K562 (cell line): ENCODE results near the gene FOXK2. TPM values are rescaled to one million over a fixed set of nuclear protein-coding genes. Genes with fewer than 3 reads are reported as not detected.
A peak's percentile ranks its signal among the peaks of the same experiment; 100 is the strongest.

Experiments
- ATAC-seq: fragments of 200-7000 bp; cut with Tn5 transposase; 3 replicates; pipeline ENCODE4 v1.9.1; 2020; ENCODE audit warnings: moderate library complexity
- BruUV-seq: library from RNA; stranded (reverse); fragments of 400-500 nt; replicated peaks from 2 replicates; lab custom pipeline; 2021; lab: Mats Ljungman, UMichigan
- CTCF ChIA-PET: fragments of 300-600 bp; formaldehyde crosslinking; extraction: SDS; loops from one replicate; lab custom pipeline; 2021; ENCODE audit warnings: low intra/inter-chr PET ratio; lab: Yijun Ruan, JAX
- POLR2A ChIA-PET: fragments of 300-600, 350-650 bp; sonication (Branson Sonifier 250); formaldehyde crosslinking; extraction: SDS; loops from one replicate; lab custom pipeline; 2021; ENCODE audit warnings: antibody characterized with exemption, inconsistent platforms; lab: Yijun Ruan, JAX
- DNase-seq, 4 experiments: peaks; one replicate each; pipeline versions ENCODE4 v3.0.0 to v3.0.0-alpha.2; 2011 to 2018; ENCODE audit warnings: low spot score in 3 of 4, mixed read lengths in 3 of 4; ENCODE audit errors: extremely low read depth in 1 of 4
- FAIRE-seq: peaks from 2 replicates; lab custom pipeline; 2011; peaks lifted over from hg19 to GRCh38; lab: Jason Lieb, UNC
- H2AFZ ChIP-seq: 2 replicates; pipeline ENCODE4 v1.6.0; 2011; ENCODE audit warnings: low read depth, low read length, control low read depth, inconsistent platforms
- H3K27ac ChIP-seq: fragments of 200-600 bp; 3 replicates; pipeline ENCODE4 v1.8.0; 2011; ENCODE audit warnings: low read depth, mild to moderate bottlenecking, control low read depth, inconsistent platforms, low read length, moderate library complexity, mixed read lengths; ENCODE audit errors: extremely low read depth
- H3K27me3 ChIP-seq, 2 experiments: fragments of 300-600 bp in 1 of 2; 2 replicates in 1 of 2; 3 replicates in 1 of 2; pipeline versions ENCODE4 v1.6.0 to v1.8.0; 2011; ENCODE audit warnings: inconsistent platforms in 2 of 2, low read length in 2 of 2, mild to moderate bottlenecking in 1 of 2, mixed read lengths in 1 of 2, moderate library complexity in 1 of 2; ENCODE audit not compliant: control insufficient read depth in 2 of 2, insufficient read depth in 2 of 2
- H3K36me3 ChIP-seq: fragments of 300-600 bp; 3 replicates; pipeline ENCODE4 v1.8.0; 2011; ENCODE audit warnings: mild to moderate bottlenecking, low read length, inconsistent platforms; ENCODE audit not compliant: control insufficient read depth, insufficient read depth
- H3K4me1 ChIP-seq, 2 experiments: fragments of 200-600 bp in 1 of 2; replicated peaks in 1 of 2; 2 replicates in 1 of 2; 3 replicates in 1 of 2; pipeline versions ENCODE4 v1.5.1 to v1.8.0; 2011; ENCODE audit warnings: inconsistent platforms in 2 of 2, low read length in 2 of 2, mild to moderate bottlenecking in 1 of 2, mixed read lengths in 1 of 2, moderate library complexity in 1 of 2; ENCODE audit not compliant: control insufficient read depth in 2 of 2, insufficient read depth in 2 of 2
- H3K4me2 ChIP-seq: 2 replicates; pipeline ENCODE4 v1.6.1; 2011; ENCODE audit warnings: low read length, control low read depth, inconsistent platforms, mixed read lengths; ENCODE audit not compliant: insufficient read depth
- H3K4me3 ChIP-seq: fragments of 200-600 bp; sonication (generic), shearing (Covaris generic); 2 replicates; pipeline ENCODE4 v1.5.1; 2016; ENCODE audit warnings: control low read depth, inconsistent platforms
- H3K79me2 ChIP-seq: fragments of 200-600 bp; 3 replicates; pipeline ENCODE4 v1.8.0; 2011; ENCODE audit warnings: low read length, inconsistent platforms; ENCODE audit not compliant: control insufficient read depth, insufficient read depth
- H3K9ac ChIP-seq, 2 experiments: 2 replicates each; pipeline versions ENCODE4 v1.6.0 to v1.6.1; 2011; ENCODE audit warnings: low read depth in 2 of 2, low read length in 2 of 2, control low read depth in 1 of 2, inconsistent platforms in 1 of 2, mild to moderate bottlenecking in 1 of 2, mixed read lengths in 1 of 2; ENCODE audit not compliant: insufficient read depth in 1 of 2
- H3K9me1 ChIP-seq: one replicate; pipeline ENCODE4 v1.6.0; 2011; ENCODE audit warnings: inconsistent platforms, mild to moderate bottlenecking, low read length, moderate library complexity; ENCODE audit not compliant: control insufficient read depth, insufficient read depth
- H3K9me3 ChIP-seq: replicated peaks from 2 replicates; pipeline ENCODE4 v1.5.1; 2011; ENCODE audit warnings: low read depth, low read length, inconsistent platforms; ENCODE audit not compliant: control insufficient read depth, insufficient read depth
- H4K20me1 ChIP-seq: replicated peaks from 2 replicates; pipeline ENCODE4 v1.6.1; 2011; ENCODE audit warnings: low read length, inconsistent platforms, mixed read lengths; ENCODE audit not compliant: control insufficient read depth, insufficient read depth
- CBFB ChIP-seq: sonication (generic); formaldehyde crosslinking; IDR thresholded peaks from 2 replicates; pipeline ENCODE4 v1.4.0; 2020; ENCODE audit warnings: mild to moderate bottlenecking, missing genetic modification reagents
- ELF1 ChIP-seq: fragments of 200-800 bp; sonication (Bioruptor generic); IDR thresholded peaks from 2 replicates; pipeline ENCODE4 v1.6.1; 2016; ENCODE audit warnings: missing genetic modification characterization, missing compliant biosample characterization
- KLF10 ChIP-seq: fragments of 250-450 bp; sonication (Bioruptor Pico); IDR thresholded peaks from 2 replicates; pipeline ENCODE4 v1.6.1; 2021; ENCODE audit warnings: matching md5 sums
- PHTF2 ChIP-seq: fragments of 250-450 bp; sonication (Bioruptor Pico); IDR thresholded peaks from 2 replicates; pipeline ENCODE4 v1.5.0; 2021; ENCODE audit warnings: mild to moderate bottlenecking
- PPARD ChIP-seq: fragments of 250-450 bp; sonication (Bioruptor Pico); IDR thresholded peaks from 2 replicates; pipeline ENCODE4 v1.8.0; 2022; ENCODE audit warnings: inconsistent platforms, mild to moderate bottlenecking, moderate library complexity
- ZNF121 ChIP-seq: sonication (generic); formaldehyde crosslinking; conservative IDR thresholded peaks from 2 replicates; pipeline ENCODE4 v1.8.0; 2022; ENCODE audit warnings: missing genetic modification reagents
- ZNF197 ChIP-seq: fragments of 200-800 bp; sonication (Bioruptor generic); IDR thresholded peaks from 2 replicates; pipeline ENCODE4 v1.6.1; 2016; ENCODE audit warnings: low read depth, missing genetic modification characterization, missing compliant biosample characterization
- ZNF212 ChIP-seq: fragments of 450-650 bp; formaldehyde crosslinking; IDR thresholded peaks from 2 replicates; pipeline ENCODE4 v1.4.0; 2020; ENCODE audit warnings: mild to moderate bottlenecking
- ZNF23 ChIP-seq: fragments of 250-450 bp; sonication (Bioruptor Pico); IDR thresholded peaks from 2 replicates; pipeline ENCODE4 v1.4.0; 2020; ENCODE audit warnings: mild to moderate bottlenecking
- ZNF354B ChIP-seq: fragments of 250-450 bp; sonication (Bioruptor Pico); IDR thresholded peaks from 2 replicates; pipeline ENCODE4 v1.4.0; 2020
- WGBS: fragments of 100-300 bp; shearing (Covaris generic); methylation state at CpG from one replicate; pipeline ENCODE4 v1.1.6; 2016; ENCODE audit warnings: low coverage, mixed read lengths; ENCODE audit not compliant: insufficient coverage; ENCODE audit errors: missing lambda C conversion rate; 5-methylcytosine and 5-hydroxymethylcytosine counted together
- in situ Hi-C: fragments of 300-500 bp; cut with MboI; formaldehyde crosslinking; loops from 4 replicates; pipeline ENCODE4 v1.15.0; 2018; ENCODE audit warnings: inconsistent platforms, mixed read lengths
- intact Hi-C: fragments of 100-400 bp; cut with micrococcal nuclease; formaldehyde crosslinking; loops from 2 replicates; pipeline ENCODE4 v1.14.2; 2022
- polyA plus RNA-seq, 8 experiments: library from polyadenylated mRNA; depleted of rRNA in 4 of 8; stranded (reverse) in 5 of 8; unstranded in 3 of 8; fragments of >200 nt; fragmentation: Nextera tagmentation in 2 of 8; fragmentation: Illumina TruSeq in 1 of 8; extraction: Ambion mirVana in 2 of 8; extraction: Trizol in 1 of 8; gene quantifications; 2 replicates each; pipeline versions ENCODE4 v1.2.1 to v1.2.3, GENCODE V29; 2011 to 2014; ENCODE audit warnings: inconsistent platforms in 1 of 8, missing spikeins in 1 of 8
- total RNA-seq, 7 experiments: library from RNA; depleted of rRNA in 6 of 7; stranded (reverse); fragments of >200 nt in 6 of 7; fragmentation: Illumina TruSeq in 2 of 7; extraction: Trizol in 2 of 7; gene quantifications; 2 replicates each; pipeline versions ENCODE4 v1.2.1 to v1.2.3, GENCODE V29; 2011 to 2021; ENCODE audit warnings: low replicate concordance in 1 of 7
- TF ChIP-seq, protein P1 (sequence below): fragments of 200-800 bp; sonication (Bioruptor generic); IDR thresholded peaks from 2 replicates; pipeline ENCODE4 v1.6.1; 2017; ENCODE audit warnings: missing genetic modification characterization, missing compliant biosample characterization
- TF ChIP-seq, protein P2 (sequence below): fragments of 450-650 bp; IDR thresholded peaks from 2 replicates; pipeline ENCODE4 v1.6.1; 2014; ENCODE audit warnings: low read depth, mild to moderate bottlenecking, moderate library complexity, borderline replicate concordance
- TF ChIP-seq, protein P3 (sequence below): sonication (generic); formaldehyde crosslinking; IDR thresholded peaks from 2 replicates; pipeline ENCODE4 v1.8.0; 2022; ENCODE audit warnings: missing genetic modification reagents, mild to moderate bottlenecking, borderline replicate concordance
- TF ChIP-seq, protein P4 (sequence below): fragments of 250-450 bp; sonication (Bioruptor Pico); IDR thresholded peaks from 2 replicates; pipeline ENCODE4 v1.8.0; 2021; ENCODE audit warnings: moderate library complexity, mild to moderate bottlenecking, inconsistent platforms
- TF ChIP-seq, protein P5 (sequence below), 2 experiments: fragments of 450-650 bp in 1 of 2; sonication (generic) in 1 of 2; formaldehyde crosslinking; conservative IDR thresholded peaks; 2 replicates each; pipeline versions ENCODE4 v1.4.0 to v1.8.1; 2020 to 2022; ENCODE audit warnings: mild to moderate bottlenecking in 1 of 2, missing genetic modification reagents in 1 of 2

The FOXK2 gene
- total and polyA plus RNA-seq, 9 of the 15 experiments (the other 6 are each of a cell fraction or from before 2014, with no cell fraction given) = 3.0 to 86.0 (median 44.1) TPM

DNA sequence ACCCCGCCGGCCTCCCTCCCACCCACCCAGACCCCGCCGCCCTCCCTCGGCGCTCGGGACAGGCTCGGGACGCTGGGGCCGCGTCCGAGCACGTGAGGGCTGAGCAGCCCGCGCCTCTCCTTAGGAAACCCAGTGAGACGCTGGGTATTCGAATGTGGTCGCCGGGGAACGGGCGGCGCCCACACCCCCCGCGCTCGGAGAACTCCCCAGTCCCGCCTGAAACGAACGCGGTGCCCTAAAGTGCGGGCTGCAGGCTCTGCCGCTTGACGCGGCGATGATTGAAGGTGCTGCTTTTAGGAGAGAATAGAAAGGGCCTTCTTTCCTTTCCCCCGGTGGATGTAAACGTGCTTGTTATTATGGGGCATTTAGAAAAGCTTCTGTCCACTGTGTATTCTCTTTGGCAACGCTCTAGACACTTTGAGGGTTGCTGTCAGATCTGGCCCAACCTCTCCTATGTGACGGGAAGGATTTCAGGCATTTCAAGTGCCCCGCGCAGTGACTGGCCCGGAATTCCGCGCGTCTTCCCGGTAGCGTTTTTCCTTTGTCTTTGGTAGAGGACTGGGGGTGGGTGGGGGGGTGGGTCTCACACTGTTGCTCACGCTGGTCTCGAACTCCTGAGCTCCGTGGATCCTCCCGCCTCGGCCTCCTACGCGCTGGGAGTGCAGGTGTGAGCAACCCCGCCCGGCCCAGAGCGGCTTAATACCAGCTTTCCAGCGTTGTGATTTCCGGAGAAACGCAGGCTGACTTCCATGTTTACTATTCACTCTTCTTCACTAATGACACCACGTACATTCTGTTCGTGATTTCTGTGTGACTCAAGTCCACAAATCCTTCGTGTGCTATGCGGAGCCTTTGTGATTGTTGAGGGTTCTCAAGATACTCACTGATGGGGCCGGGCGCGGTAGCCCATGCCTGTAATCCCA is 21.8 kb upstream of the FOXK2 start (continued):
- TF ChIP-seq, protein P1, sequence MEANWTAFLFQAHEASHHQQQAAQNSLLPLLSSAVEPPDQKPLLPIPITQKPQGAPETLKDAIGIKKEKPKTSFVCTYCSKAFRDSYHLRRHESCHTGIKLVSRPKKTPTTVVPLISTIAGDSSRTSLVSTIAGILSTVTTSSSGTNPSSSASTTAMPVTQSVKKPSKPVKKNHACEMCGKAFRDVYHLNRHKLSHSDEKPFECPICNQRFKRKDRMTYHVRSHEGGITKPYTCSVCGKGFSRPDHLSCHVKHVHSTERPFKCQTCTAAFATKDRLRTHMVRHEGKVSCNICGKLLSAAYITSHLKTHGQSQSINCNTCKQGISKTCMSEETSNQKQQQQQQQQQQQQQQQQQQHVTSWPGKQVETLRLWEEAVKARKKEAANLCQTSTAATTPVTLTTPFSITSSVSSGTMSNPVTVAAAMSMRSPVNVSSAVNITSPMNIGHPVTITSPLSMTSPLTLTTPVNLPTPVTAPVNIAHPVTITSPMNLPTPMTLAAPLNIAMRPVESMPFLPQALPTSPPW (CRISPR knock-in tag) = peak; percentile 44; the same call in 1 of the 2 replicates
- TF ChIP-seq, protein P2, sequence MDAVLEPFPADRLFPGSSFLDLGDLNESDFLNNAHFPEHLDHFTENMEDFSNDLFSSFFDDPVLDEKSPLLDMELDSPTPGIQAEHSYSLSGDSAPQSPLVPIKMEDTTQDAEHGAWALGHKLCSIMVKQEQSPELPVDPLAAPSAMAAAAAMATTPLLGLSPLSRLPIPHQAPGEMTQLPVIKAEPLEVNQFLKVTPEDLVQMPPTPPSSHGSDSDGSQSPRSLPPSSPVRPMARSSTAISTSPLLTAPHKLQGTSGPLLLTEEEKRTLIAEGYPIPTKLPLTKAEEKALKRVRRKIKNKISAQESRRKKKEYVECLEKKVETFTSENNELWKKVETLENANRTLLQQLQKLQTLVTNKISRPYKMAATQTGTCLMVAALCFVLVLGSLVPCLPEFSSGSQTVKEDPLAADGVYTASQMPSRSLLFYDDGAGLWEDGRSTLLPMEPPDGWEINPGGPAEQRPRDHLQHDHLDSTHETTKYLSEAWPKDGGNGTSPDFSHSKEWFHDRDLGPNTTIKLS = no peak
- TF ChIP-seq, all 486 proteins: peak for 10

DNA sequence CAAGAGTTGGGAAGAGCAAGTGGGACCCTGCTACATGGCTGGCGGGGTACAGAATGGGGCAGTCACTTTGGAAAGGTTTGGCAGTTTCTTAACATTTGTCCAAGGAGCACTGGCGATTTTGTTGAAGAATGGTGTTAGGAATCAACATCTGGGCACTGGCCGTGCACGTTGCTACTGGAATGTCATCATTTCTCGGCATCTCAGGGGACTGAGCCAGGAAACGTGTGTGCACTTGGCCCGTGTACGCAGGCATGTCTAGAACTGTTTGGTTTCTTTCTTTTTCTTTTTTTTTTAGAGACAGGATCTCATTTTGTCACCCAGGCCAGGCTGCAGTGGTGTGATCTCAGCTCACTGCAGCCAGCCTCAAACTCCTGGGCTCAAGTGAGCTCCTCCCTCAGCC is 17.3 kb upstream of the FOXK2 start:
- Histone ChIP-seq H3K9ac (no peak overlapping the region), H3K4me3 (no peak overlapping the region), H3K4me2 (no peak overlapping the region), H3K27ac (no peak overlapping the region), H3K79me2 (no peaks in the 10 kb centered on the region), H4K20me1 (no peaks in the 10 kb centered on the region), H3K4me1 (peaks cover 3 to 20% of the 10 kb centered on the region in 2 experiments; a peak in 3 of 5 replicates), H3K9me3 (no peaks in the 10 kb centered on the region; the same call in 1 of the 2 replicates), H3K27me3 (no peaks in the 10 kb centered on the region), H3K9me1 (no peaks in the 10 kb centered on the region), H3K36me3 (no peaks in the 10 kb centered on the region; the same call in 2 of the 3 replicates), H2AFZ (no peak overlapping the region)
- ChIA-PET POLR2A (interaction anchor here (1.5 to 1.8 kb wide), 2 partner anchors 9 to 17 kb away, joined by 4 to 12 read pairs; partner anchors contain the start of gene FOXK2), CTCF (no interaction called here)
- intact Hi-C loops (no loop called here), in situ Hi-C loops (no loop called here)
- ATAC-seq = no peak
- no peak for FAIRE-seq
- WGBS = 46% methylated on average over 8 of the region's 8 CpGs
- no TSS peak for BruUV-seq
- no peak for DNase-seq
- TF ChIP-seq, protein P3, sequence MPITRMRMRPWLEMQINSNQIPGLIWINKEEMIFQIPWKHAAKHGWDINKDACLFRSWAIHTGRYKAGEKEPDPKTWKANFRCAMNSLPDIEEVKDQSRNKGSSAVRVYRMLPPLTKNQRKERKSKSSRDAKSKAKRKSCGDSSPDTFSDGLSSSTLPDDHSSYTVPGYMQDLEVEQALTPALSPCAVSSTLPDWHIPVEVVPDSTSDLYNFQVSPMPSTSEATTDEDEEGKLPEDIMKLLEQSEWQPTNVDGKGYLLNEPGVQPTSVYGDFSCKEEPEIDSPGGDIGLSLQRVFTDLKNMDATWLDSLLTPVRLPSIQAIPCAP (CRISPR knock-in tag) = no peak
- TF ChIP-seq PPARD (CRISPR knock-in tag) = no peak
- TF ChIP-seq PHTF2 (CRISPR knock-in tag) = no peak
- TF ChIP-seq, protein P4, sequence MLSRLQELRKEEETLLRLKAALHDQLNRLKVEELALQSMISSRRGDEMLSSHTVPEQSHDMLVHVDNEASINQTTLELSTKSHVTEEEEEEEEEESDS = no peak
- no peak for TF ChIP-seq ZNF23 (CRISPR knock-in tag)
- no peak for TF ChIP-seq ZNF121
- TF ChIP-seq ELF1 (tag) = no peak
- no peak for TF ChIP-seq ZNF212 (CRISPR knock-in tag)
- no peak for TF ChIP-seq KLF10
- TF ChIP-seq, protein P5, sequence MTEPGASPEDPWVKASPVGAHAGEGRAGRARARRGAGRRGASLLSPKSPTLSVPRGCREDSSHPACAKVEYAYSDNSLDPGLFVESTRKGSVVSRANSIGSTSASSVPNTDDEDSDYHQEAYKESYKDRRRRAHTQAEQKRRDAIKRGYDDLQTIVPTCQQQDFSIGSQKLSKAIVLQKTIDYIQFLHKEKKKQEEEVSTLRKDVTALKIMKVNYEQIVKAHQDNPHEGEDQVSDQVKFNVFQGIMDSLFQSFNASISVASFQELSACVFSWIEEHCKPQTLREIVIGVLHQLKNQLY (CRISPR knock-in tag; conservative IDR thresholded peaks at IDR 0.05) = no peak
- TF ChIP-seq ZNF197 (CRISPR knock-in tag) = no peak
- no peak for TF ChIP-seq CBFB (CRISPR knock-in tag)
- TF ChIP-seq ZNF354B (CRISPR knock-in tag) = no peak
